Cardiac fibroblast (primary cell): ENCODE results near the gene SMC1B.

Source experiments
- DNase-seq, 2 donors: peaks; one replicate each; pipeline versions ENCODE4 v3.0.0 to v3.0.0-alpha.2; 2010; ENCODE audit warnings: low read depth in 2 of 2
- H3K4me3 ChIP-seq, 2 donors: replicated peaks in 1 of 2; 1 replicate in 1 of 2; 2 replicates in 1 of 2; pipeline ENCODE4 v1.5.1; 2011; ENCODE audit warnings: low read depth in 2 of 2, low read length in 2 of 2, mild to moderate bottlenecking in 2 of 2, moderate library complexity in 1 of 2
- CTCF ChIP-seq: IDR thresholded peaks from one replicate; pipeline ENCODE4 v1.5.1; 2011; ENCODE audit warnings: low read depth, mild to moderate bottlenecking, low read length, inconsistent platforms

The SMC1B gene

DNA sequence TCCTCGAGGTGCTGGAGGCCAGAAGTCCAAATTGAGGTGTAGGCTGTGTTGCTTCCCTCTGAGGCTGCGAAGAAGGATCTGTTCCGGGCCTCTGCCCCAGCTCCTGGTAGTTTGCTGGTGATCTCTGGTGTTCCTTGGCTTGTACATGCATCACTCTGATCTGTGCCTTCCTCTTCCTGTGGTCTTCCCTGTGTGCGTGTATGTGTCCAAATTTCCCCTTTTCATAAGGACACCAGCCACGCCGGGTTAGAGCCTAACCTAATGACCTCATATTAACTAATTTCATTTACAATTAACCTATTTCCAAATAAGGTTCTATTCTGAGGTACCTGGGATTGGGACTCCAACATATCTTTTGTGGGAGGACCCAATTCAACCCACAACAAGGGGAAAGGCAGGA, 21.6 kb upstream of the SMC1B start:
- DNase-seq = no peak
- no peak overlapping the region for H3K4me3 ChIP-seq
- TF ChIP-seq CTCF = no peak

DNA sequence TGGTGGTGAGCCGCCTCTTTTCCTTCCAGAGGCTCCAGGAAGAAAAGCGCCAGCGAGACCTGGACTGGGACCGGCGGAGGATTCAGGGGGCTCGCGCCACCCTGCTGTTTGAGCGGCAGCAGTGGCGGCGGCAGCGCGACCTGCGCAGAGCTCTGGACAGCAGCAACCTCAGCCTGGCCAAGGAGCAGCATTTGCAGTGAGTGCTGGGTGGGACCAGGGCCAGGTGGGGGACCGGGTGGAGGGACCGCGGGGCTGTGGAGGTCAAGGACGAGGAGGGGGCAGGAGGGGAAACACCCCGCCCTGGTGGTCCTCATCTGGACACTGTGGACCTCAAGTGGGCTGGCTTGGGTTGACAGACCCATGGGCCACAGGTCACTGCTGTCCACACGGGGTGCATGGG, 17.5 kb upstream of the SMC1B start:
- no peak for TF ChIP-seq CTCF
- no peak for DNase-seq
- H3K4me3 ChIP-seq = no peak overlapping the region

DNA sequence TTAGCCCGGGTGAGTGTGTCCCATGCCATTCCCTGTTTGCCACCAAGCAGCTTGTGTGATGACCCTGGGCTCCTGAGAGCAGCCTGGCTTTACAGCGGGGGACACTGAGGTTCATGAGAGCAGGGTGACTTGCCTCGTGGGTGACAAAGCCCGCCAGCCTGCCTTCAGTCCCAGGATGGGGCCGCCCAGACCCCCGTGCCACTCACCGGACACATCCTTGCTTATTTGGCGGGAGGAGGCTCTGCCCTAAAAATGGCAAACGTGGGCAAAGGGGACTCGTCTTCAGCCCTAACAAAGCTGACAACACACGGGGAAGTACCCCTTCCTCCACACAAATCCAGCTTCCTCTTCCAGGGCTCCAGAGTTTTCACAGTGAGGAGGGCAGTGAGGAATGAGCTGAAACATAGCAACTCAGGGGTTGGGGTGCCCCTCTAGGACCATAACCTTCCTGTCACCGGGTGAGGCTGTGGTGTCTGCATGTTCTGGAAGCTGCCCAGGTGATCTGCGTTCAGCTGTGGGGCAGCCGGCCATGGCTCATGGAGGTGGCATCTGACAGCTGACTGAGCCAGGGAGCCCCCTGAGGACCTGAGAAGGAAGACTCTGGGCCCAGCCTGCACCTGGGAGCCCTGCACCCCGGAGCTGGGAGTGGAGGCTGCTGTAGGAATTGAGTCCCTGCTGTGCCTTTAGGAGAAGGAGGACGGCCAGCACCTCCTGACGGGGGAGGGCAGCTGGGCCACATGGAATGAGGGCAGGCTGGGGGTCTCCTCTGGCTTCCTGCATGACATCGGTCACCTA, 16.8 kb upstream of the SMC1B start:
- no peak for TF ChIP-seq CTCF
- no peak for DNase-seq
- no peak overlapping the region for H3K4me3 ChIP-seq

DNA sequence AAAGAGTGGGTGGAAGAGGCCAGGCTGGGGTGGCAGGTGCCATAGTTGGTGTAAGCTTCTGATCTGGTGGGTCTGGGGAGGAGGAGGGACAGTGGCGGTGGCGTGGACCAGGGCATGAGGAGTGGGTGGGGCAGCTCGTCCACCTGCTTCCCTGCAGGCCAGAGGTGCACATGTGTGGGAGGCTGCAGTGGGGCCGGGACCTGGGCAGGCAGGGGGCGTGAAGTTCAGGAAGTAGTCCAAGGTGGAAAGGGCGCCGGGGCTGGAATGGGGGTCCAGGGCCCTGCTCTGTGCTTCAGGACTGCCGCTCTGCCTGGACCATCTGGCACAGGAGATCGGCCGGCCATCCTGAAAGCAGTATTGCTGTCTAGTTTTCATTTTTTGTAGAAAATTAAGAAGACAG, 16.0 kb upstream of the SMC1B start:
- H3K4me3 ChIP-seq = no peak overlapping the region
- DNase-seq = no peak
- TF ChIP-seq CTCF = no peak

DNA sequence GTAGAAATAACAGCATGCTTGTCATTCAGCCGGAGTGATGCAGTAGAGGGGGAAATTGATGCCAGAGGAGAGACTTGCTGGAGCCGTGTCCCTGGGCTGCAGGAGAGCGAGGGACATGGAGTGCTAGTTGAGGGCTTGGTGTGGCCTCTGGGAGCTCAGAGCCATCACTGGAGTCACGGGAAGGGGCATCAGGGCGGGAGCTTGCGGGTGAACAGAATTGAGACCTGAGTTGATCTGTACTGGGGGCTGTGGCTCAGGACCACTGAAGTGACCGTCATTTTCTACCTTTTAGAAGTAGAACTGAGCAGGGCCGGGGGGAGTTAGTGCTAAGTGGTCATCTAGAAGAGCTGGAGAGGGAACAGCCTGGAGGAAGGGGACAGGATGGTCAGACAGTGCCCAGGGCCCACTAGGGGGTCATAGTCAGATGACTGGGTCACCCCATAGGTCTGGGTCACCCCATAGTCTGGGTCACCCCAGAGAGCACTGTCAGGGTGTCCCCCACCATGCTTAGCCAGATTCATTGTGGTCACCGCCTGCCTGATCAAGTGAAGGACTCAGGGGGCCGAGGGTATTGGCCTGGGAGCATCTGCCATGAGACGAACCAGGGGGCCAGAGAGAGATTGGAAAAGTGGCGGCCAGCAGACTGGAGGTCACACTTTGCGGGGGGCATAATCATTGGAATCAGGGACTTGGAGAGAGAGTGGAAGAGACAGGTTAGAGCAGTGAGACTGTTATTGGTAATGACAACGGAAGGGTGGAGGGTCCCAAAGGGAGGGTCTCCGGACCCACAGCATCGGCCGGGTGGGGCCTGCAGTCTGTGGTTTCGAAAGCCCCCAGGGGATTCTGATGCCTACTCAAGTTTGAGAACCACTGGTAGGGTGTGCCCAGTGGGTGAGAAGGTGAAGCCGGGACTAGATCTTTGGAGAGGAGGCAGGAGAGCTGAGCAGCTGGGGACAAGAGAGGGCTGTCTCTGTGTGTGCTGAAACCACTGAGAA, 15.3 kb upstream of the SMC1B start:
- no peak overlapping the region for H3K4me3 ChIP-seq
- TF ChIP-seq CTCF = no peak
- no peak for DNase-seq

- DNase-seq = no peak
- no peak overlapping the region for H3K4me3 ChIP-seq
- no peak for TF ChIP-seq CTCF
Observed at GRCh38 chr22:45427114-45427513, 13.7 kb upstream of the SMC1B start.
